K562 (cell line): ENCODE results near the gene EPM2A.

Experiments used
- AFF4 ChIP-seq: sonication (generic); formaldehyde crosslinking; IDR thresholded peaks from 2 replicates; pipeline ENCODE4 v1.8.0; 2023; ENCODE audit warnings: mild to moderate bottlenecking, missing genetic modification reagents
- CHCHD3 ChIP-seq: fragments of 250-450 bp; sonication (Bioruptor Pico); IDR thresholded peaks from 2 replicates; pipeline ENCODE4 v2.1.2; 2022; ENCODE audit warnings: mild to moderate bottlenecking
- CTCF ChIP-seq, 3 experiments: IDR thresholded peaks in 2 of 3; conservative IDR thresholded peaks in 1 of 3; 2 replicates each; pipeline ENCODE4 v1.5.1; 2011 to 2012; ENCODE audit warnings: low read length in 3 of 3, mild to moderate bottlenecking in 3 of 3, control low read depth in 2 of 3, improper control_type of control experiment in 1 of 3, inconsistent platforms in 1 of 3, low read depth in 1 of 3, mixed read lengths in 1 of 3, moderate library complexity in 1 of 3; ENCODE audit not compliant: insufficient read depth in 2 of 3
- EZH2 ChIP-seq: IDR thresholded peaks from 2 replicates; pipeline ENCODE4 v1.6.1; 2012; ENCODE audit warnings: low read depth, mild to moderate bottlenecking, inconsistent platforms, low read length, borderline replicate concordance
- NFRKB ChIP-seq: fragments of 450-650 bp; IDR thresholded peaks from 2 replicates; pipeline ENCODE4 v1.6.1; 2016; ENCODE audit warnings: low read depth
- POLR2A ChIP-seq: fragments of 450-650 bp; conservative IDR thresholded peaks from 2 replicates; pipeline ENCODE4 v1.6.1; 2016
- SNRNP70 ChIP-seq: fragments of 200-400 bp; formaldehyde crosslinking; optimal IDR thresholded peaks from 2 replicates; pipeline ENCODE3; 2017; ENCODE audit warnings: low read depth, low read length
- ZC3H11A ChIP-seq: IDR thresholded peaks from 2 replicates; pipeline ENCODE4 v1.6.1; 2012; ENCODE audit warnings: low read depth, low read length, improper control_type of control experiment
- ZFP1 ChIP-seq: fragments of 450-650 bp; formaldehyde crosslinking; IDR thresholded peaks from 2 replicates; pipeline ENCODE4 v1.4.0; 2020; ENCODE audit warnings: mild to moderate bottlenecking, mixed read lengths
- ZNF12 ChIP-seq: sonication (generic); formaldehyde crosslinking; IDR thresholded peaks from 2 replicates; pipeline ENCODE4 v1.4.0; 2020; ENCODE audit warnings: mild to moderate bottlenecking, missing genetic modification reagents
- ZNF124 ChIP-seq: sonication (generic); formaldehyde crosslinking; IDR thresholded peaks from 2 replicates; pipeline ENCODE4 v1.8.1; 2022; ENCODE audit warnings: missing genetic modification reagents
- TF ChIP-seq, protein P1 (sequence below): sonication (generic); formaldehyde crosslinking; IDR thresholded peaks from 2 replicates; pipeline ENCODE4 v1.8.0; 2022; ENCODE audit warnings: mild to moderate bottlenecking, missing genetic modification reagents

DNA sequence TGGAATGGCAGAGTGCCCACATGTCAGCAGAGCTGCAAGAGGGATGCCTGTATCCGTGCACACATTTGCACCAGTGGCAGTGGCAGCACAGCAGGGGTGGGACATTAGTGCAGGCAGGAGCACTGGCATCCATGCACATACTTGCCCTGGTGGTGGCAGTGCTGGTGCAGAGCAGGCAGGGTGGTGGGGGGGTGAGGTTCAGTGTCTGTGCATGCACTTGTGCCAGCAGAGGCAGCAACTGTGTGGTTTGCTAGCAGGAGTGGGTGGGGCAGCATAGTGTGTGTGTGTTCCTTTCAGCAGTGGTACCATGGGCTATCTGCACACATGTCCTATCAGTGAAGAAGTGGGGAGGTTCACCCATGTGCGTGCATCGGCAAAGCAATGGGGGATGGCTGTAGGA, 151.6 kb downstream of the EPM2A start:
- TF ChIP-seq ZNF124 (CRISPR knock-in tag) (no peak), ZNF12 (CRISPR knock-in tag) (no peak), EZH2 (no peak), POLR2A (no peak), CTCF (IDR thresholded peaks at IDR 0.05 in 2 of 3, conservative IDR thresholded peaks at IDR 0.05 in 1 of 3; ENCODE audit: insufficient read depth in 2 of 3, low read depth in 1 of 3, low read length in 3 of 3) (no peak), SNRNP70 (no peak), ZC3H11A (no peak), NFRKB (no peak), AFF4 (CRISPR knock-in tag) (no peak), CHCHD3 (CRISPR knock-in tag) (no peak), ZFP1 (CRISPR knock-in tag) (no peak)
- TF ChIP-seq, protein P1, sequence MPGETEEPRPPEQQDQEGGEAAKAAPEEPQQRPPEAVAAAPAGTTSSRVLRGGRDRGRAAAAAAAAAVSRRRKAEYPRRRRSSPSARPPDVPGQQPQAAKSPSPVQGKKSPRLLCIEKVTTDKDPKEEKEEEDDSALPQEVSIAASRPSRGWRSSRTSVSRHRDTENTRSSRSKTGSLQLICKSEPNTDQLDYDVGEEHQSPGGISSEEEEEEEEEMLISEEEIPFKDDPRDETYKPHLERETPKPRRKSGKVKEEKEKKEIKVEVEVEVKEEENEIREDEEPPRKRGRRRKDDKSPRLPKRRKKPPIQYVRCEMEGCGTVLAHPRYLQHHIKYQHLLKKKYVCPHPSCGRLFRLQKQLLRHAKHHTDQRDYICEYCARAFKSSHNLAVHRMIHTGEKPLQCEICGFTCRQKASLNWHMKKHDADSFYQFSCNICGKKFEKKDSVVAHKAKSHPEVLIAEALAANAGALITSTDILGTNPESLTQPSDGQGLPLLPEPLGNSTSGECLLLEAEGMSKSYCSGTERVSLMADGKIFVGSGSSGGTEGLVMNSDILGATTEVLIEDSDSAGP (CRISPR knock-in tag): no peak
